AG04450 (cell line): ENCODE results near the gene TJP3. TPM values are rescaled to one million over a fixed set of nuclear protein-coding genes. Genes with fewer than 3 reads are reported as not detected.

ENCODE experiments used
- CTCF ChIA-PET: fragments of 300-600, 350-600 bp; formaldehyde crosslinking; extraction: SDS; loops from one replicate; lab custom pipeline; 2022; ENCODE audit warnings: antibody characterized with exemption, inconsistent platforms; lab: Charles Lee
- POLR2A ChIA-PET: fragments of 350-600 bp; formaldehyde crosslinking; extraction: SDS; loops from one replicate; lab custom pipeline; 2021; ENCODE audit warnings: antibody characterized with exemption, inconsistent platforms; lab: Yijun Ruan, JAX
- DNase-seq: peaks from one replicate; pipeline ENCODE4 v3.0.0-alpha.2; 2011; ENCODE audit warnings: low read depth, low spot score
- H3K27ac ChIP-seq: one replicate; pipeline ENCODE4 v1.5.1; 2012; ENCODE audit warnings: low read depth, low read length, control low read depth
- H3K27me3 ChIP-seq: one replicate; pipeline ENCODE4 v1.6.0; 2012; ENCODE audit warnings: low read length; ENCODE audit not compliant: control insufficient read depth, insufficient read depth
- H3K4me3 ChIP-seq: 2 replicates; pipeline ENCODE4 v1.5.1; 2011; ENCODE audit warnings: mild to moderate bottlenecking, low read depth, low read length, control low read depth
- H3K9me3 ChIP-seq: 2 replicates; pipeline ENCODE4 v1.5.1; 2012; ENCODE audit warnings: low read length; ENCODE audit not compliant: control insufficient read depth, insufficient read depth
- polyA plus RNA-seq: library from polyadenylated mRNA; depleted of rRNA; stranded (reverse); fragments of >200 nt; gene quantifications from 2 replicates; pipeline ENCODE4 v1.2.3, GENCODE V29; 2011
- TF ChIP-seq, protein P1 (sequence below): IDR thresholded peaks from 2 replicates; pipeline ENCODE4 v1.5.1; 2011; ENCODE audit warnings: low read depth, low read length, control low read depth, inconsistent platforms

Gene TJP3
- polyA plus RNA-seq, 1 experiment = not detected

GRCh38 chr19:3721887-3722442 is 13.8 kb downstream of the TJP3 start:
- DNase-seq = no peak
- TF ChIP-seq, protein P1, sequence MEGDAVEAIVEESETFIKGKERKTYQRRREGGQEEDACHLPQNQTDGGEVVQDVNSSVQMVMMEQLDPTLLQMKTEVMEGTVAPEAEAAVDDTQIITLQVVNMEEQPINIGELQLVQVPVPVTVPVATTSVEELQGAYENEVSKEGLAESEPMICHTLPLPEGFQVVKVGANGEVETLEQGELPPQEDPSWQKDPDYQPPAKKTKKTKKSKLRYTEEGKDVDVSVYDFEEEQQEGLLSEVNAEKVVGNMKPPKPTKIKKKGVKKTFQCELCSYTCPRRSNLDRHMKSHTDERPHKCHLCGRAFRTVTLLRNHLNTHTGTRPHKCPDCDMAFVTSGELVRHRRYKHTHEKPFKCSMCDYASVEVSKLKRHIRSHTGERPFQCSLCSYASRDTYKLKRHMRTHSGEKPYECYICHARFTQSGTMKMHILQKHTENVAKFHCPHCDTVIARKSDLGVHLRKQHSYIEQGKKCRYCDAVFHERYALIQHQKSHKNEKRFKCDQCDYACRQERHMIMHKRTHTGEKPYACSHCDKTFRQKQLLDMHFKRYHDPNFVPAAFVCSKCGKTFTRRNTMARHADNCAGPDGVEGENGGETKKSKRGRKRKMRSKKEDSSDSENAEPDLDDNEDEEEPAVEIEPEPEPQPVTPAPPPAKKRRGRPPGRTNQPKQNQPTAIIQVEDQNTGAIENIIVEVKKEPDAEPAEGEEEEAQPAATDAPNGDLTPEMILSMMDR = no peak
- no peak overlapping the region for H3K27ac ChIP-seq
- peaks cover 7% of the 10 kb centered on the region; the same call in 1 of the 2 replicates for H3K9me3 ChIP-seq
- H3K4me3 ChIP-seq = no peak overlapping the region
- peaks cover 27% of the 10 kb centered on the region for H3K27me3 ChIP-seq
- ChIA-PET CTCF (no interaction called here), POLR2A (no interaction called here)

DNA sequence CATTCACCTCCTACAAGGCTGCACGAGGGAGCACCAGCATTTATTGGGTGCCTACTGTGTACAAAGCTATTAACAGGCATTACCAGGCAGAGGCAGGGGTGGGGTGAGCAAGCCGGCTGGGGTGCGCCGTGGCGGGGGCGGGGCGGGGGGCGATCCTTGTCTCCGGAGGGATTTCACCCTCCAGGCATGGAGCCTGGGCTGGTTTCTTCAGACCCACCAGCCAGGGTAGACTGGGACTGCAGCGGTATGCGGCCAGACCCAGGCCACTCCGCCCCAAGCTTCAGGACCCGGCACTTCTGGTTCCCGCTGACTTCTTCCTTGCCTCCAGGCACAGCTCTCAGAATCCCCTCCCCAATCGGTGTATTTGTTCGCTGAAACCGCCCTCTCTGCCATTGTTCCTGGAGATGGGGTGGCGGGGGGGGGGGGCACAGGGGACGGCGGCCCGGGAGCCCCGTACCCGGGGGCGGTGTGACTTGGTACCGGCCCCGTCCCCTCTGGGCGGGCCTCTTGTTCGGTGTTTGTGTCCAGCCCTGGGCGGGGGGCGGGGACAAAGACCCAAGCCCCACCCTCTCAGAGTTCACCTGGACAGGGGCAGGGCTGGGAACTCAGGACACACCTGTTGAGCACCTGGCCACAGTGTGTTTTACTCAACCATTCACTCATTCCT is 14.4 kb downstream of the TJP3 start:
- Histone ChIP-seq H3K27me3 (peaks cover 27% of the 10 kb centered on the region), H3K9me3 (peaks cover 7% of the 10 kb centered on the region; the same call in 1 of the 2 replicates), H3K27ac (no peak overlapping the region), H3K4me3 (no peak overlapping the region)
- ChIA-PET CTCF (no interaction called here), POLR2A (no interaction called here)
- no peak for DNase-seq
- TF ChIP-seq, protein P1 = no peak

GRCh38 chr19:3723110-3723488 is 14.9 kb downstream of the TJP3 start:
- DNase-seq = no peak
- Histone ChIP-seq H3K4me3 (no peak overlapping the region), H3K27ac (no peak overlapping the region), H3K9me3 (peaks cover 7% of the 10 kb centered on the region; the same call in 1 of the 2 replicates), H3K27me3 (peaks cover 27% of the 10 kb centered on the region)
- ChIA-PET POLR2A (interaction anchor here (0.6 kb wide), 1 partner anchor 235 kb away, joined by 3 read pairs; no protein-coding TSS in a partner anchor), CTCF (no interaction called here)
- TF ChIP-seq, protein P1 = no peak

DNA sequence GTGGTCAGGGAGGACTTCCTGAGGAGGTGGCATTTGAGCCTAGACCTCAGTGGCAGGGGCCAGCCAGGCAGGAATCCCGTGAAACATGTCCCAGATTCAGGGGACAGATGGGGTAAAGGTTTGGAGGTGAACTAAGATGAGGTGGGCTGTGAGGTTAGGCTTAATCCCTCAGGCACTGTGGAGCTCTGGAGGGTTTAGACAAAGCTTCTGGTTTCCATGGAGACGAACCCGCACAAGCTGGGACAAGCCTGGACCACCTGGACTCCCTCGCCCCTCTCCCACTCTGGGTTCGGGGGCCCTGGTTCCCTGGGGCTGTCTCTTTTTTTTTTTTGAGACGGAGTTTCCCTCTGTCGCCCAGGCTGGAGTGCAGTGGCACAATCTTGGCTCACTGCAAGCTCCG is 15.7 kb downstream of the TJP3 start:
- Histone ChIP-seq H3K9me3 (peaks cover 7% of the 10 kb centered on the region; the same call in 1 of the 2 replicates), H3K27me3 (peaks cover 27% of the 10 kb centered on the region), H3K4me3 (no peak overlapping the region), H3K27ac (no peak overlapping the region)
- TF ChIP-seq, protein P1 = no peak
- no peak for DNase-seq
- CTCF ChIA-PET = no interaction called here
- POLR2A ChIA-PET = interaction anchor here (0.6 kb wide), 1 partner anchor 498 kb away, joined by 3 read pairs; no protein-coding TSS in a partner anchor

GRCh38 chr19:3725121-3725520 is 16.9 kb downstream of the TJP3 start:
- ChIA-PET POLR2A (no interaction called here), CTCF (interaction anchor here (0.8 kb wide), 1 partner anchor 29 kb away, joined by 3 read pairs; no protein-coding TSS in a partner anchor)
- Histone ChIP-seq H3K4me3 (no peak overlapping the region), H3K27me3 (peaks cover 27% of the 10 kb centered on the region), H3K27ac (no peak overlapping the region), H3K9me3 (peaks cover 11% of the 10 kb centered on the region; the same call in 1 of the 2 replicates)
- TF ChIP-seq, protein P1 = no peak
- DNase-seq = no peak
